Measurements from ENCODE around the gene CPB1. TPM values are rescaled to one million over a fixed set of nuclear protein-coding genes. Genes with fewer than 3 reads are reported as not detected.

The CPB1 gene
- total RNA-seq, 4 donors from 2014 or later: 1.1 TPM; not detected in 3

- DNase-seq: no peak
- 55 to 62% methylated on average over 3 of the region's 3 CpGs for WGBS, 2 donors
- TF ChIP-seq, protein P1, sequence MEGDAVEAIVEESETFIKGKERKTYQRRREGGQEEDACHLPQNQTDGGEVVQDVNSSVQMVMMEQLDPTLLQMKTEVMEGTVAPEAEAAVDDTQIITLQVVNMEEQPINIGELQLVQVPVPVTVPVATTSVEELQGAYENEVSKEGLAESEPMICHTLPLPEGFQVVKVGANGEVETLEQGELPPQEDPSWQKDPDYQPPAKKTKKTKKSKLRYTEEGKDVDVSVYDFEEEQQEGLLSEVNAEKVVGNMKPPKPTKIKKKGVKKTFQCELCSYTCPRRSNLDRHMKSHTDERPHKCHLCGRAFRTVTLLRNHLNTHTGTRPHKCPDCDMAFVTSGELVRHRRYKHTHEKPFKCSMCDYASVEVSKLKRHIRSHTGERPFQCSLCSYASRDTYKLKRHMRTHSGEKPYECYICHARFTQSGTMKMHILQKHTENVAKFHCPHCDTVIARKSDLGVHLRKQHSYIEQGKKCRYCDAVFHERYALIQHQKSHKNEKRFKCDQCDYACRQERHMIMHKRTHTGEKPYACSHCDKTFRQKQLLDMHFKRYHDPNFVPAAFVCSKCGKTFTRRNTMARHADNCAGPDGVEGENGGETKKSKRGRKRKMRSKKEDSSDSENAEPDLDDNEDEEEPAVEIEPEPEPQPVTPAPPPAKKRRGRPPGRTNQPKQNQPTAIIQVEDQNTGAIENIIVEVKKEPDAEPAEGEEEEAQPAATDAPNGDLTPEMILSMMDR (IDR thresholded peaks at IDR 0.05): no peak
- TF ChIP-seq POLR2A (IDR thresholded peaks at IDR 0.05): no peak
- no peaks in the 10 kb centered on the region for H3K9me3 ChIP-seq
- H3K27me3 ChIP-seq: no peaks in the 10 kb centered on the region
- intact Hi-C loops (cut with DNase I): no loop called here
- no peak overlapping the region for H3K4me3 ChIP-seq (replicated peaks in 1 of 3)
- H3K4me1 ChIP-seq: no peaks in the 10 kb centered on the region
- H3K36me3 ChIP-seq: no peaks in the 10 kb centered on the region
- H3K27ac ChIP-seq: no peak overlapping the region
These were observed 10.6 kb upstream of the CPB1 start for GRCh38 chr3:148816981-148817525.

DNA sequence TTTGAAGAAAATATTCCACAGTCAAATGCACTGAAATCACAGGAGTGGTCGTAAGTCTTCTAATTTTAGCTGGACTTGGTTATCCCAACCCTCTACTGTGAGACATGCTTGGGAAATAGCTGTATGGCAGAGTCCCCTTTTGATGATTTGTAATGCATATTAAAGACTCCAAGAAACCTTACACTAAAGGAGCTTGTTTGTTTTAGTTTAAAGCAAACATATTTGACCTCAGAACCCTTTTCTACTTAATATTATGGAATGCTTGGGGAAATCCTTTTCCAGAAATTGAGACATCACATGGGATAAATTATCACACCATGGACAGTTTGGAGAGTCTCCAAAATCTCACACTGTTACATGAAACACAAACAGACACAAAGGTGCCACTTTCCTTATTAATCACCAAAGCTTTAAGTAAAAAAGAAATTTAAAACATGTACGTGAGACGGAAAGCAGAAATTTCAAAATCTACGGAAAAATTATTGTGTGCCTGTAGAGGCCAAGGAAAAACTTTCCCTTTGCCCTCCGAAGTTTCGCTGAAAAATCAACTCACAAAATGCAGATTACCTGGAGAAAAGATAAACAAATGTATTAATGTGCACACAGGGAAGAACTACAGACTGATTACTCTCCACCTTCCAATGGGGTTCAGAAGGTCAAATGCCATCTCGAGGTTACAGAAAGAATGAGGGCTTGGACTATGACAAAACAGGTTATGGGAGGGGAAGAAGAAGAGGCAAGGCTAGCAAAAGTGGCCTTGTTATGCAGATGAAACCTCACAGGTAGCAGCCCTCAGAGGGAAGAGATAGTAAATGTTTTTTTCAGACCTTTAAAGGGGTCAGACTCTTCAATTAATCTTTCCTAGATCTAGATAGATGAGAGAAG lies 7.0 kb upstream of the CPB1 start:
- no peak for DNase-seq
- H3K4me3 ChIP-seq (replicated peaks in 1 of 3): no peak overlapping the region
- intact Hi-C loops (cut with DNase I): no loop called here
- no peak overlapping the region for H3K27ac ChIP-seq
- no peaks in the 10 kb centered on the region for H3K9me3 ChIP-seq
- no peaks in the 10 kb centered on the region for H3K4me1 ChIP-seq
- no peaks in the 10 kb centered on the region for H3K27me3 ChIP-seq
- no peak for TF ChIP-seq POLR2A (IDR thresholded peaks at IDR 0.05)
- TF ChIP-seq, protein P1 (IDR thresholded peaks at IDR 0.05): no peak
- H3K36me3 ChIP-seq: no peaks in the 10 kb centered on the region
- WGBS, 2 donors: 73 to 75% methylated on average over 7 of the region's 7 CpGs

- 68 to 90% methylated on average over 1 of the region's 1 CpG for WGBS, 2 donors
- no peaks in the 10 kb centered on the region for H3K27me3 ChIP-seq
- no peak for TF ChIP-seq POLR2A (IDR thresholded peaks at IDR 0.05)
- TF ChIP-seq, protein P1 (IDR thresholded peaks at IDR 0.05): no peak
- H3K4me1 ChIP-seq: no peaks in the 10 kb centered on the region
- DNase-seq: no peak
- no peak overlapping the region for H3K4me3 ChIP-seq (replicated peaks in 1 of 3)
- H3K9me3 ChIP-seq: no peaks in the 10 kb centered on the region
- H3K36me3 ChIP-seq: no peaks in the 10 kb centered on the region
- no peak overlapping the region for H3K27ac ChIP-seq
- intact Hi-C loops (cut with DNase I): no loop called here
These were observed 4.6 kb upstream of the CPB1 start for GRCh38 chr3:148823026-148823425.

GRCh38 chr3:148825476-148825875 lies 2.1 kb upstream of the CPB1 start:
- no peak overlapping the region for H3K27ac ChIP-seq
- H3K4me1 ChIP-seq: no peaks in the 10 kb centered on the region
- intact Hi-C loops (cut with DNase I): no loop called here
- no peaks in the 10 kb centered on the region for H3K27me3 ChIP-seq
- H3K36me3 ChIP-seq: no peaks in the 10 kb centered on the region
- H3K9me3 ChIP-seq: no peaks in the 10 kb centered on the region
- 71 to 75% methylated on average over 3 of the region's 3 CpGs for WGBS, 2 donors
- DNase-seq: no peak
- no peak overlapping the region for H3K4me3 ChIP-seq (replicated peaks in 1 of 3)
- TF ChIP-seq POLR2A (IDR thresholded peaks at IDR 0.05): no peak
- TF ChIP-seq, protein P1 (IDR thresholded peaks at IDR 0.05): no peak

- DNase-seq: no peak
- TF ChIP-seq, protein P1 (IDR thresholded peaks at IDR 0.05): no peak
- TF ChIP-seq POLR2A (IDR thresholded peaks at IDR 0.05): no peak
- H3K27ac ChIP-seq: no peak overlapping the region
- WGBS, 2 donors: 78 to 80% methylated on average over 4 of the region's 4 CpGs
- H3K36me3 ChIP-seq: no peaks in the 10 kb centered on the region
- no peak overlapping the region for H3K4me3 ChIP-seq (replicated peaks in 1 of 3)
- no peaks in the 10 kb centered on the region for H3K9me3 ChIP-seq
- no peaks in the 10 kb centered on the region for H3K27me3 ChIP-seq
- H3K4me1 ChIP-seq: no peaks in the 10 kb centered on the region
- intact Hi-C loops (cut with DNase I): no loop called here
These were observed 602 bp downstream of the CPB1 start for GRCh38 chr3:148828136-148828690.
